Activated CD4-positive, alpha-beta T cell treated with anti-CD3 and anti-CD28 coated beads, Interleukin-2, amount 50 U/mL, for 4 hours (primary cell): Measurements from ENCODE around the gene TEAD1.

Source experiments
- DNase-seq, 2 experiments: peaks; one replicate each; pipeline ENCODE4 v3.0.0-alpha.2; 2020

Gene TEAD1

GRCh38 chr11:12964650-12965049 is 290.4 kb downstream of the TEAD1 start:
- DNase-seq: no peak

DNA sequence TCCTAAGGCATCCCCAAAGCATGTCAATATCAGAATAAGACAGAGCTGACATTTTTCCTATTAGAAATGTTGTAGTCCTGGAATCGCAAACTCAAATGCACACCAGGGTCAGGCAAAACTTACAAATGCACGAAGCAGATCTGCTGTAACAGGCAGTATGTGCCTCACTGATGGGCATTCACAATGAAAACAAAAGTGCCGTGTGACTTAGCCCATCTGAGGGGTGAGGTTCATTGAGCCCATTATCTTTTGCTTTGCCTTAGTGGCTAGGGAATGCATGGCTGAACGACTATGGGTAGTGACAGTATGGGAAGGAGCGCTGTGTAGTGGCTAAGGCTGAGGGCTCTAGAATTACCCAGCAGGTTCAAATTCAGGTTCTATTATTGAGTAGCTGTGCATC is 291.8 kb downstream of the TEAD1 start:
- no peak for DNase-seq

DNA sequence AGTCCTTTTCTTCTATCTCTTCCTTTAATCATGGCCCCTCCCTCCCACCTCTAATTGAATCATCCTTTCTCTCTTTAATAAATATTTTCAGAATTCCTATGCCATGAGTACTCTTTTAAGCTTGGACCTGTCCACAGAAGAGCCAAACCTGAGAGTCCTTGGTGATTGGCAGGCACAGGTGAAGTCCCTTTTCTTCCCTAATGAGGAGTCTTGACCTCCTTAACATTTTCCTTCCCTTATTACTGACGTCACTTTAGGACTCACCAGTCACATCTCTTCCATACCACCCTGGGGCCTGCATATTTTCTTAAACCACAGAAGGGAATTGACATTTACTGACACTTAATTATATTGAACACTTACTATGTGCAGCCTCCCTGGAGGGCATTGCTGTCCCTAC is 293.9 kb downstream of the TEAD1 start:
- no peak for DNase-seq

DNA sequence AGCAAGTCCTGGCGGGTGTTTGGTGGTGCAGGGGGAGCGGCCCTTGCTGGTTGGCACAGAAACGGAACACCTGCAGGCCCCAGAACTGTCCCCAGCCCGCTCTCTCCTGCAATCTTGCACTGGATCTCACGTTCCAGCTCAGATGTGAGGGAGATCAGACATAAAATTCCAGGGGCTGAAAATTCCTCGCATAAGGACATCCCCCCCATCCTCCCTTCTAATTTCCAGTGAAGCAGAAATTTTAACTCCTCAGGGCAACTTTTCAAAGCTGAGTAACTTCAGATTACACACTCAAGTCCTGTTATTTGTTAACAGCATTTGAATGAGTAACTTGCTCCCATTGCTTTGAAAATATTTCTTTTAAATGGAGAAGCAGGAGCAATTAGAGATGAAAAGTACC is 294.6 kb downstream of the TEAD1 start:
- DNase-seq: no peak

DNA sequence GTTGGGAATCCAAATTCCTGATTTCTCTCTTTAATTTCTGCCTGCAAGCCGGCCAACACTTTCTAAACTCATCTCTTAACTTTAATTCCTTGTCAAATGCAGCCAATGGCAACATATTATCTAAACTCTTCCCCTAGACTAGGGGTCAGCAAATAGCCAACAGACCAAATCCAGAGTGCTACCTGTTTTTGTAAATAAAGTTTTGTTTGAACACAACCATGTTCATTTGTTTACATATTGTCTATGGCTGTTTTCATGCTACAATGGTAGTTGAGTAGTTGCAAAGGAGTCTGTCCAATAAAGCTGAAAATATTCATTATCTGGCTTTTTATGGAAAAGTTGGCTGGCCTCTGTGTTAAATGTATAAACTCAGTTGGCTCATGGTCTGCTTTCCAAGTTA is 297.7 kb downstream of the TEAD1 start:
- no peak for DNase-seq

GRCh38 chr11:12973528-12974181 is 299.4 kb downstream of the TEAD1 start:
- no peak for DNase-seq

DNA sequence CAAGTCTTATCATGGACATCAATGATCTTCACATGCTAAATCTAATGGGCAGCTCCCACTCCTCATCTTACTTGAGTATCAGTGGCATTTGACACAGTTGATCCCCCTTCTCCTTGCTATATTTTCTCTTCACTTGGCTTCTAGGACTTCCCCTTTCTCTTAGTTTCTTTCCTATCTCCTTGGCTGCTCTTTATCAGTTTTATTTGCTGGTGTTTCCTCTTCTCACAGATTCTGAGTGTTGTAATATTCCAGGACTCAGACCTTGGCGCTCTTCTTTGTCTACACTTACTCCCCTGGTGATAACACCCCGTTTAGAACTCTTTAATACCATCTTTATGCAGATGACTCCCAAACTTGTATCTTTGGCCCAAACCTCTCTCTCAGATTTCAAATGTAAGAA is 301.0 kb downstream of the TEAD1 start:
- no peak for DNase-seq

DNA sequence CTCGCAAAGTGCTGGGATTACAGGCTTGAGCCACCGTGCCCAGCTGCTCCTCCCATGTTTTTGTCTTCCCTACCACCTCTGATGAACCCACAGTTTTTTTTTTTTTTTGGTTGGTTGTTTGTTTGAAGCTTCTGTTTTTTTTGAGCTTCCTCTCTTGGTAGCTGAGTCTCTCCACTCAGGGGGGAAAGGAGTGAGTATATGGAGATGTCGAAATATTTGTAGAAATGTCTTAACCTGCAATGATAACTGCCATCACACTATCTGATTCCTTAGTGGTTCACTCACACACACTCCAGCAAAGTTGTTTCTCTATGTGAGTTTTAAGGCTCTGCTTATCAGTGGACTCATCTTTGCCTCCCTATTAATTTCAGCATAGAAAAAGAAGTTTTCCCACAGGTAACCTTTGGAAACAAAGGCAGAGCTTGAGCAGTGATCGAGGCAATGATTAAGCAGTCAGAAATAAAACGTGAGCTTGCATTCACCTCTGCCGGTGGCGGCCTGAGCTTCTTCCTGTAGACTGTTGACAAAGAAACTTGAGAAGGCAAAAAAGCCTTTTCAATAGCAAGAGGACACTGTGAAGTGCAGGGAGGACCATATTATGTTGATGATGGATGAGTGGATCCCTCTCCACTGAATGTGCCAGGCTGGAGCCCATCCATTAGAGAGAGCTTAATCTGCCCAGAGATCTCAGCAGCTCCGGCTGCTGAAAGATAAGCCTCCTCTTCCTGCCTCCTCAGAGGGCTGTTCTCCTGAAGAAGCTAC is 305.9 kb downstream of the TEAD1 start:
- no peak for DNase-seq

DNA sequence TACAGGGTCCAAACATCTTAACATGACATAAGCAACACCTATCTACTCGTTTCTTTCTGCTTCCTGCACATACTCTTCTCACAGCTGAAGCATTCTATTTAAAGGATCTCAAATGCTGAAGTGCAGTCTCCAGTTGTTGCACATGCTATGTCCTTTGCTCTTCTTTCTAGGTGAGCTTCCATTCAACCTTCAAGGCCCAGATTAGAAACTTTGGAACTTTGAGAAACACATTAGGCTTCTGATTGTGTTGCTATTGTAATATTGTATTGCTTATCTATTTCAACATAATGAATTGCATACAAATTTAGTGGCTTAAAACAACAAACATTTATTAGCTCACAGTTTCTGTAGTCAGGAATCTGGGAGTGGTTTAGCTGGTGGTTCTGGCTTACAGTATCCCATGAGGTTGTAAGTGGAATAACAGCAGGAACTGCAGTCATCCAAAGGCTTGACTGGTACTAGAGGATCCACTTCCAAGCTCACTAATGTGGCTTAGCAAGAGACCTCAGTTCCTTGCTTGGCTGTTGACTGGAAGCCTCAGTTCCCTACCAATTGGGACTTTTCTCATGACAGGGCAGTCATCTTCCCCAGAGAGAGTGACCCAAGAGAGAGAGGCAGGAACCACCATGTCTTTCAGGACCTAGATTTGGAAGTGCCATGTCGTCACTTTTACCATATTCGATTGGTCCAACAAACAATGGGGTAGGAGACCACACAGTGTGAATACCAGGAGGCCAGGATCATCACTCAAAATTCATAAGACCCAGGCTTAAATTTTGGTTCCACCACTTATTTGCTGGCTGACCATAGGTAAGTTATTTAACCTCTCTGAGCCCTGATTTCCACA is 307.7 kb downstream of the TEAD1 start:
- no peak for DNase-seq

DNA sequence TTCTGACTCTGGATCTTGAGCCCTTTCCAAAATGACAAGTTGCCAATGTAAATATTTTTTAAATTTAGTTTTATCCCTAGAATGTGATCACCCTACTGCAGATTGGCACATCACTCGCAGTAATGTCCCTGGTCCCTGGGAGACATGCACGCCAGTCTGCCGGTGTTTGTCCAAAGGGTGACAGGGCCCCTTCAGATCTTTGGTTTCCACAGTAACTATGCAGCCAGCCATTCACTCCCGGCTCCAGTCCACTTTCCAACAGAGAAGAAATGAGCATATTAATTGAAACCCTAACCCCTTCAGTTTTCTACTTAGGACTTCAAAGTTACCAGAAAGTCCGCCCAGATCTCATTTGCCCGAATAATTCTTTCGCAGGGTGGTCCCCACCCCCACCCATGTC is 309.1 kb downstream of the TEAD1 start:
- no peak for DNase-seq

GRCh38 chr11:12986194-12986898 is 312.1 kb downstream of the TEAD1 start:
- DNase-seq: no peak

- DNase-seq: no peak
These were observed 315.4 kb downstream of the TEAD1 start for GRCh38 chr11:12989428-12990161.

- no peak for DNase-seq
These were observed 315.9 kb downstream of the TEAD1 start for GRCh38 chr11:12990162-12990480.

DNA sequence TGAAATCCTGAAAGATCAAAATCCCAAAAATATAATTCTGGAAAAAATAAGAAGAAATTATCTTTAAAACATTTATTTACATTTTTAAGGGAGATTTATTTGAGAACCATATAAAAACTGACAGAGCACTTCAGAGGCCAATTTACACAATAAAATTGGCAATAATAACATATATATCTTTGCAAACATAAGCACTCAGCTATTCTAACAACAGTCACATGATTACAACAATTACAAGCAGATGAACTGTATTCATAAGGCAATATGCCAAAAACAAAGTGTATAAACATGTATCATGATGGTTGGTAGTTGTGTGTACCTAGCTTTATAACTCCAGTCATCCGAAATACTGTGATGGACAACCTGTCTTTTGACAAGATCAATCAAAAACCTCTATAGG is 317.2 kb downstream of the TEAD1 start:
- no peak for DNase-seq

- no peak for DNase-seq
These were observed 319.4 kb downstream of the TEAD1 start for GRCh38 chr11:12993626-12994025.
